GM21526 (cell line): ENCODE results near the gene KDM4B.
"Not testable (repeated sequence)": the region's sequence is repeated elsewhere in the genome, so short reads cannot be mapped to it uniquely, and the experiment has no call there.

Experiments
- ATAC-seq: cut with Tn5 transposase; IDR thresholded peaks from one replicate; pipeline ENCODE4 v1.9.1; 2021; ENCODE audit warnings: moderate library complexity; ENCODE audit not compliant: unreplicated experiment, low FRiP score

The KDM4B gene

DNA sequence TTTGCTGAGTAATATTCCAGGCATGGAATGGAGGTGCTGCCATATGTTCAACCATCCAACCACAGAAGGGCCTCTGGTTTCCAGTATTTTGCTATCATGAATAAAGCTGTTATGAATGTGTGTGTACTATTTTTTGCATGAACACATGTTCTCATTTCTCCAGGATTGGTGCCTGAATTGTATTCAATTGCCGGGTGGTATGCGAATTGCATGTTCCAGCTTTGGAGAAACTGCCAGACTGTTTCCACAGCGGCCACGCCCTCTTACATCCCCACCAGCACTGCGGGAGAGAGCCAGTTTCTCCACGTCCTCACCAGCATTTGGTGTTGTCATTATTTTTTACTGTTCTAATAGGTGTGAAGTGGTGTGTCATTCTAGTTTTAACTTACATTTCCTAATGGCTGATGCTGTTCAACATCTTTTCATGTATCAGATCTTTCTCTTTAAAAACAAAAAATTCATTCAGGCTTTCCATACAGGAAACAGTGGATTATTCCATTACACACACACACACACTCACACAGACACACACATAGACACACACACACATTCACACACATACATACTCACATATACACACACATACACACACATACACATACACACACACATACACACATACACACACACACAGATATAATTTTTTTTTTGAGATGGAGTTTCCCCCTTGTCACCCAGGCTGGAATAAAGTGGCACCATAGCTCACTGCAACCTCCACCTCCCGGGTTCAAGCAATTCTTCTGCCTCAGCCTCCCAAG lies 217.6 kb downstream of the KDM4B start:
- ATAC-seq = no peak

DNA sequence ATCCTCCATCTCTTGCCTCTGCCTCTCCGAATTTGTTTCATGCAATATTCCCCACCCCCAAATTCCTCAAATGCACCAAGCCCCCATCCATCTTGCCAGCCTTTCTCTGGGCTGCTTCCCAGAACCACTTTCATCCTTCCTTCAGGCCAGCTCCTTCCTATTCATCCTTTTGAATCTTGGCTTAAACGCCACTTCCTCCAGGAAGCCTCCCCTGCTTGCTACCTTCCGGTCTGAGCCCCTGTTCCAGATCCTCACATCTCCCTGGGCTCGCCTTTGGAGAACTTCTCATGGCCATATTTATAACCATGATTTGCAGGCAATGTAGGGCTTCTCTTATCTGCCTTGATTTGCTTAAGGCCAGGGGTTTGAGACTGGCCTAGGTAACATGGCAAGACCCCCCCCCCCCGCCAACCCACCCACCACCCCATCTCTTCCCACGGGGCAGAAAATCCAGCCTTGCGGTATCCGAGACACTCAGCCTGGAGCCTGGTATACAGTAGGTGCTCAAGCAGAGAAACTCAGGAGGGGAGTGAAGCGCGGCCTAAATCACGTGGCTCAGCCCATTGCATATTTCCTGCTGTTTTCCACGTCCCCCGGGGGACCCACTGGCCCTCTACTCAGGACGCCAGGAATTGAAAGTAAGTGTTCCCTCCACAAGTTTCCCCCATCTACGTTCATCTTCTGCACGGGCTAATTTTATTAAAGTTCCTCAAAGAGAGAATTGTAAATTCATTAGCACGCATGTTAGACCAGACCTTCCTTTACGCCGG lies 219.8 kb downstream of the KDM4B start:
- no peak for ATAC-seq

- no peak for ATAC-seq
Observed at GRCh38 chr19:5189318-5189607, 220.3 kb downstream of the KDM4B start.

DNA sequence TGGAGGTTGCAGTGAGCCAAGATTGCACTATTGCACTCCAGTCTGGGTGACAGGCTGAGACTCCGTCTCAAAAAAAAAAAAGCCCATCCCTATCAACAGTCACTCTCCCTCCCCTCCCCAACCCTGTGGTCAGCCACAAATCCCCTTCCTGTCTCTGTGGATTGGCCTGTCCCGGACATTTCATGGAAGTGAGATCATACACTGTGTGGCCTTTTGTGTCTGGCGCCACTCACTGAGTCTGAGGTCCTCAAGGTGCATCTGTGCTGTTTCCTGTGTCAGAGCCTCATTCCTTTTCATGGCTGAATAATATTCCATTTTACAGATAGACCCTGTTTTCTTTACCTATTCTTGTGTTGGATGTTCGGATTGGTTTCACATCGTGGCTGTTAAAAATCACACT lies 222.2 kb downstream of the KDM4B start:
- no peak for ATAC-seq

GRCh38 chr19:5192568-5192967 lies 223.7 kb downstream of the KDM4B start:
- ATAC-seq = no peak

DNA sequence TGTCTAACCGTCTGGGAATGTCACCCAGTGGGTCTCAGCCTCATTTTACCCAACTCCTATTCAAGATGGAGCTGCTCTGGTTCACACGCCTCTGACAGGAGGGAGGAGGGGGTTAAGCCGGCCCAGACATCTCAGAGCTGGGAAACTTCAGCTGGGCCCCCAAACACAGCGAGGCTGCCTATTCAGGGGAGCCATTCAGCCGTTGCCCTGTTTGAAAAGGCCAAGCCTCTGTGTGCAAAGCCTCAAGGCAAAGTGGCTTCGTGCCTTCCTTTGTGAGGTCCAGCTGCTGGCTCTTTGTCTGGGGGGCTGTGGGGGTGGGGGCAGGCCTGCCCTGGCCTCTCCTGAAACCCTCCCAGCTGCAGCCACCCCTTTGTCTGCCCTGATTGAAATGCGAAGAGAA lies 224.3 kb downstream of the KDM4B start:
- ATAC-seq = no peak

DNA sequence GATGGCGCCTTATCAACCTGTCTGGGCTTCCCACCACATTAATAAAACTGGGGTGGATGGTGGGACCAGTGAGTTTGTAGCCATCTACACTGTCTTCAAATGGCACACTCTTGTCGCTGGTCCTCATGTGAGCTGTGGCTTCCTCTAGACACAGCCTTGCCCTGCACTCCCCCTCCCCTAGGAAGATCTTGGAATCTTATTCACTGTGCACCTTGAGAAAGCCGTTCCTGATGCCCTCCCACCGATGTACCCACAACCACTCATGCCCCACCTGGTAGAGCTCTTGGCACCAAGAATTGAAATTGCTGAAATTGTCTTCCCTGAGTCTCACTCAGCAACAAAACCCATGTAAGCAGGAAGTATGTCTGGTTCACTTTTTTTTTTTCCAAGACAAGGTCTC lies 225.7 kb downstream of the KDM4B start:
- ATAC-seq = no peak

GRCh38 chr19:5195587-5195986 lies 226.7 kb downstream of the KDM4B start:
- not testable (repeated sequence) for ATAC-seq

GRCh38 chr19:5196832-5197231 lies 227.9 kb downstream of the KDM4B start:
- no peak for ATAC-seq

DNA sequence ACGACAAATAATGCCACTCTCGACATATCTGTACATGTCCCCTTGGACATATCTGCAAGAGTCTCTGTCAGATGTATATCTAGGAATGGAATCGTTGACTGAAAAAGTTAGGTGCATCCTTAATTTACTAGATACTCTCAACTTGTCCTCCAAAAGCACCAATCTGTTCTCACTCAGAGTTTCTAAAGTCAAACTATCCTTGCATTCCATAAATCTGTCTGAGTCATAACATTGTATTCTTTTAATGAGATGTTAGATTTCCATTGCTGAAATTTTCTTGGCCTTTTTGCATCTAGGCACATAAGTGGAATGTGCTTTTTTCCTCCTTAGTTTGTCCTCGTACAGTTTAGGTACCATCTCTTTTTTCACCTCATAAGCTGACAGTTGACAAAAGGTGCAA lies 231.9 kb downstream of the KDM4B start:
- ATAC-seq = no peak

GRCh38 chr19:5202553-5202952 lies 233.6 kb downstream of the KDM4B start:
- ATAC-seq = no peak
